Smooth muscle cell (in vitro differentiated cells): ENCODE data around the gene EZH2. TPM values are rescaled to one million over a fixed set of nuclear protein-coding genes. Genes with fewer than 3 reads are reported as not detected.

Source experiments
- DNase-seq: peaks from one replicate; lab custom pipeline; 2025; ENCODE audit not compliant: unreplicated experiment; lab: John Stamatoyannopoulos, UW
- H2AFZ ChIP-seq: fragments of 200-600 bp; sonication (generic); 2 replicates; pipeline ENCODE4 v1.6.0; 2016; ENCODE audit warnings: antibody characterized with exemption, low read depth, mild to moderate bottlenecking
- H3F3A ChIP-seq: fragments of 200-600 bp; sonication (generic); 2 replicates; pipeline ENCODE4 v1.6.0; 2017; ENCODE audit warnings: antibody characterized with exemption, low read depth
- H3K27ac ChIP-seq: fragments of 200-600 bp; sonication (generic); 2 replicates; pipeline ENCODE4 v1.5.1; 2016; ENCODE audit warnings: low read depth, mild to moderate bottlenecking
- H3K27me3 ChIP-seq: fragments of 200-600 bp; sonication (generic); 2 replicates; pipeline ENCODE4 v1.6.1; 2016; ENCODE audit warnings: low read depth, mild to moderate bottlenecking
- H3K36me3 ChIP-seq: fragments of 200-600 bp; sonication (generic); 2 replicates; pipeline ENCODE4 v1.5.1; 2016; ENCODE audit warnings: low read depth
- H3K4me1 ChIP-seq: fragments of 200-600 bp; sonication (generic); 2 replicates; pipeline ENCODE4 v1.5.1; 2016; ENCODE audit warnings: low read depth
- H3K4me2 ChIP-seq: fragments of 200-600 bp; sonication (generic); 2 replicates; pipeline ENCODE4 v1.6.0; 2016; ENCODE audit warnings: mild to moderate bottlenecking
- H3K4me3 ChIP-seq: fragments of 200-600 bp; sonication (generic); 2 replicates; pipeline ENCODE4 v1.5.1; 2016; ENCODE audit warnings: mild to moderate bottlenecking
- H3K79me2 ChIP-seq: fragments of 200-600 bp; sonication (generic); 2 replicates; pipeline ENCODE4 v1.6.0; 2016; ENCODE audit warnings: low read depth, mild to moderate bottlenecking
- H3K9ac ChIP-seq: fragments of 200-600 bp; sonication (generic); 2 replicates; pipeline ENCODE4 v1.6.0; 2016; ENCODE audit warnings: low read depth
- H3K9me3 ChIP-seq: fragments of 200-600 bp; sonication (generic); replicated peaks from 2 replicates; pipeline ENCODE4 v1.5.1; 2016; ENCODE audit warnings: low read depth
- H4K20me1 ChIP-seq: fragments of 200-600 bp; sonication (generic); 2 replicates; pipeline ENCODE4 v1.6.0; 2016; ENCODE audit warnings: low read depth
- WGBS: methylation state at CpG from one replicate; pipeline ENCODE4 v1.1.7; 2016; ENCODE audit warnings: low lambda C conversion rate; 5-methylcytosine and 5-hydroxymethylcytosine counted together
- polyA plus RNA-seq: library from polyadenylated mRNA; unstranded; fragments of >200 nt; fragmentation: Nextera tagmentation; extraction: Ambion mirVana; gene quantifications from 2 replicates; pipeline ENCODE4 v1.2.1, GENCODE V29; 2016
- total RNA-seq: library from RNA; depleted of rRNA; stranded (reverse); fragments of >200 nt; gene quantifications from 2 replicates; pipeline ENCODE4 v1.2.3, GENCODE V29; 2014
- TF ChIP-seq, protein P1 (sequence below): fragments of 200-600 bp; sonication (generic); IDR thresholded peaks from 2 replicates; pipeline ENCODE4 v1.5.1; 2017; ENCODE audit warnings: borderline replicate concordance, mild to moderate bottlenecking, antibody characterized with exemption; ENCODE audit not compliant: insufficient read depth, poor library complexity, severe bottlenecking

The EZH2 gene
- total and polyA plus RNA-seq, 2 experiments from 2014 or later = 12.0 to 20.5 TPM

GRCh38 chr7:148809856-148810255 is 74.2 kb downstream of the EZH2 start:
- no peak overlapping the region for H3K4me2 ChIP-seq
- H3K9me3 ChIP-seq = no peaks in the 10 kb centered on the region
- H2AFZ ChIP-seq = no peak overlapping the region
- 81% methylated on average over 4 of the region's 4 CpGs for WGBS
- no peaks in the 10 kb centered on the region for H3K4me1 ChIP-seq
- H3F3A ChIP-seq = no peaks in the 10 kb centered on the region
- TF ChIP-seq, protein P1, sequence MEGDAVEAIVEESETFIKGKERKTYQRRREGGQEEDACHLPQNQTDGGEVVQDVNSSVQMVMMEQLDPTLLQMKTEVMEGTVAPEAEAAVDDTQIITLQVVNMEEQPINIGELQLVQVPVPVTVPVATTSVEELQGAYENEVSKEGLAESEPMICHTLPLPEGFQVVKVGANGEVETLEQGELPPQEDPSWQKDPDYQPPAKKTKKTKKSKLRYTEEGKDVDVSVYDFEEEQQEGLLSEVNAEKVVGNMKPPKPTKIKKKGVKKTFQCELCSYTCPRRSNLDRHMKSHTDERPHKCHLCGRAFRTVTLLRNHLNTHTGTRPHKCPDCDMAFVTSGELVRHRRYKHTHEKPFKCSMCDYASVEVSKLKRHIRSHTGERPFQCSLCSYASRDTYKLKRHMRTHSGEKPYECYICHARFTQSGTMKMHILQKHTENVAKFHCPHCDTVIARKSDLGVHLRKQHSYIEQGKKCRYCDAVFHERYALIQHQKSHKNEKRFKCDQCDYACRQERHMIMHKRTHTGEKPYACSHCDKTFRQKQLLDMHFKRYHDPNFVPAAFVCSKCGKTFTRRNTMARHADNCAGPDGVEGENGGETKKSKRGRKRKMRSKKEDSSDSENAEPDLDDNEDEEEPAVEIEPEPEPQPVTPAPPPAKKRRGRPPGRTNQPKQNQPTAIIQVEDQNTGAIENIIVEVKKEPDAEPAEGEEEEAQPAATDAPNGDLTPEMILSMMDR = no peak
- no peak overlapping the region for H3K9ac ChIP-seq
- H3K27ac ChIP-seq = no peak overlapping the region
- H4K20me1 ChIP-seq = no peaks in the 10 kb centered on the region
- no peak overlapping the region for H3K4me3 ChIP-seq
- H3K36me3 ChIP-seq = no peaks in the 10 kb centered on the region
- no peaks in the 10 kb centered on the region for H3K27me3 ChIP-seq
- DNase-seq = no peak
- H3K79me2 ChIP-seq = no peaks in the 10 kb centered on the region

DNA sequence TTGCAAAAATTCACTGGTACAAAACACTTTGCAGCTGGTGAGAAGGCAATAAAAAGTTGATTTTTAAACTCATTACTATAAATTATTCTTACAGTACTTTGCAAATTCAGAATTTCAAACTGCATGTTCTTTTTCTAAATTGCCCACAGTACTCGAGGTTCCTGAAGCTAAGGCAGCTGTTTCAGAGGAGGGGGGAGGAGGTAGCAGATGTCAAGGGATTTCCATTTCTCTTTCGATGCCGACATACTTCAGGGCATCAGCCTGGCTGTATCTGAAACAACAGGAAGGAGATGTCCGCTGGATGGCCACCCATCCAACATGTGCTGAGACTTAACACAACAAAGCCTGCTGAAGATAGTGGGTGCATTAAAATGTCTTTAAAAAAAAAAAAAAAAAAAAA is 76.7 kb downstream of the EZH2 start:
- Histone ChIP-seq H3K4me1 (no peaks in the 10 kb centered on the region), H2AFZ (no peak overlapping the region), H3K4me2 (no peak overlapping the region), H3K36me3 (no peaks in the 10 kb centered on the region), H3K79me2 (no peaks in the 10 kb centered on the region), H3K9me3 (no peaks in the 10 kb centered on the region), H3K27me3 (no peaks in the 10 kb centered on the region), H3K9ac (no peak overlapping the region), H3K4me3 (no peak overlapping the region), H4K20me1 (no peaks in the 10 kb centered on the region), H3F3A (no peaks in the 10 kb centered on the region), H3K27ac (no peak overlapping the region)
- TF ChIP-seq, protein P1 = no peak
- WGBS = 75% methylated on average over 4 of the region's 4 CpGs
- no peak for DNase-seq

DNA sequence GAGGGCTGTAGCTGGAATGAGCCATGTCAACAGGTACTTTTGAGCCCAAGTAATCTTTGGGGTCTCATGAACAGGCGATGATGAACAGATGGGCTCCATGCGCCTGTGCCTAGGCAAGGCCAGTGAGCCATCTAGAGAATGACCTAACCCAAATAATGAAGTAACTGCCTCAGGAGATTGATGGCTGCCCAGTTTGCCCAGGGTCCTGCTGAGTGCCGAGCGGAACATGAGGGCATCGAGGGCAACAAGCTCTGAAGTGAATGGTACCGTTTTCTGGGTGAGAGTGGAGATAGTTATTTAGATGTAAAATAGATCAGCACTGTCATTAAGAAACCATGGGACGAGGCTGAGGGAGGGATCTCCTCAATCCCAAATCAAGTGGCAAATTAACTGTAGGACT is 77.9 kb downstream of the EZH2 start:
- H3K9me3 ChIP-seq = no peaks in the 10 kb centered on the region
- no peak for DNase-seq
- no peak overlapping the region for H3K4me2 ChIP-seq
- H3K4me1 ChIP-seq = no peaks in the 10 kb centered on the region
- H3F3A ChIP-seq = no peaks in the 10 kb centered on the region
- no peaks in the 10 kb centered on the region for H4K20me1 ChIP-seq
- H3K9ac ChIP-seq = no peak overlapping the region
- 97% methylated on average over 7 of the region's 7 CpGs for WGBS
- H3K36me3 ChIP-seq = no peaks in the 10 kb centered on the region
- no peak overlapping the region for H2AFZ ChIP-seq
- H3K79me2 ChIP-seq = no peaks in the 10 kb centered on the region
- H3K27ac ChIP-seq = no peak overlapping the region
- no peak overlapping the region for H3K4me3 ChIP-seq
- H3K27me3 ChIP-seq = no peaks in the 10 kb centered on the region
- TF ChIP-seq, protein P1 = no peak
